GM18508 (cell line): ENCODE data around the gene ZIM2.

Experiments
- ATAC-seq: cut with Tn5 transposase; IDR thresholded peaks from one replicate; pipeline ENCODE4 v1.9.1; 2021; ENCODE audit warnings: moderate number of reproducible peaks; ENCODE audit not compliant: insufficient read depth, unreplicated experiment

Gene ZIM2

GRCh38 chr19:56813531-56813930 lies 27.0 kb downstream of the ZIM2 start:
- ATAC-seq = no peak

GRCh38 chr19:56811480-56811879 lies 29.0 kb downstream of the ZIM2 start:
- ATAC-seq = no peak

- no peak for ATAC-seq
Measured at GRCh38 chr19:56810260-56810659, 30.3 kb downstream of the ZIM2 start.

DNA sequence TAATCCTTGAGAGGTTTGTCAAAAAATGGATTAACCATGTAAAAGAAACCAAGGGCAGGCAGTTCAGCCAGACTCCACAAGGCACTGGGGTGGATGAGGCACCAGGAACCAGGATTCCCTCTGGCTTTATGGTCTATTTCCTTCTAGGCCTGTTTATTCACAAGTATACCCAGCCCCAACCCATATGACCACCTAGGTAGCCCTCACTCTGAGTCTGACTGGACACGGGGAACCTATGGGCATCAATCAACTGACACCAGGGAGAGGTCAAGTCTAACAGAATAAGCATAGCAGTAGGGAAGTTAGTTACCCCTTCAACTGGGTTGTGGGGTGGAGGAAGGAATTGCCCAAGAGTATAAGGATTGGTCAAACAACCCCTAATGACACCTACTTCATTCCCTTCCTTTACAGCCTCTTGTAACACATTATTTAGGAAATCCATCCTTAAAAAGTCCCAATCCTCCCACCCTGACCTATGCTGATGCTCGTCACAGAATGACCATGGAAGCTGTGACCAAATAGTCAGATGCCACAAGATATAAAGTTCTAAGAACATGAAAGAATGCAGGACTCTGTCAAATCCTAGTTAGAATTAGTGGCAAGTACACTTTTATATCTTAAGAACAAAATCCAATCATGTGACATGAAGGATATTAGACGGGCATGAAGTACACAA lies 31.7 kb downstream of the ZIM2 start:
- ATAC-seq = no peak

DNA sequence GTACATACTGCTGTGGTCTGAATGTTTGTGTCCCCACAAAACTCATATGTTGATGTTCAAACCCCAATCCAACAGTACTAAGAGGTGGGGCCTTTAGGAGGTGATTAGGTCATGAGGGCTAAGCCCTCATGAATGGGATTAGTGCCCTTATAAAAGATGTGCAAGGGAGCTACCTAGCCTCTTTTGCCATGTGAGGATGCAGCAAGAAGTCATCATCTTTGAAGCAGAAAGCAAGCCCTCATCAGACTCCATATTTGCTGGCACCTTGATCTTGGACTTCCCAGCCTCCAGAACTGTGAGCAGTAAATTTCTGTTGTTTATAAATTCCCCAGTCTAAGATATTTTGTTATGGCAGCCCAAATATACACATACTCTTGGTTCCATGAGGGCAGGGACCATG lies 33.9 kb downstream of the ZIM2 start:
- ATAC-seq = no peak

- ATAC-seq = no peak
Measured at GRCh38 chr19:56778351-56778750, 62.2 kb downstream of the ZIM2 start.

GRCh38 chr19:56769650-56770049 lies 70.9 kb downstream of the ZIM2 start:
- no peak for ATAC-seq

DNA sequence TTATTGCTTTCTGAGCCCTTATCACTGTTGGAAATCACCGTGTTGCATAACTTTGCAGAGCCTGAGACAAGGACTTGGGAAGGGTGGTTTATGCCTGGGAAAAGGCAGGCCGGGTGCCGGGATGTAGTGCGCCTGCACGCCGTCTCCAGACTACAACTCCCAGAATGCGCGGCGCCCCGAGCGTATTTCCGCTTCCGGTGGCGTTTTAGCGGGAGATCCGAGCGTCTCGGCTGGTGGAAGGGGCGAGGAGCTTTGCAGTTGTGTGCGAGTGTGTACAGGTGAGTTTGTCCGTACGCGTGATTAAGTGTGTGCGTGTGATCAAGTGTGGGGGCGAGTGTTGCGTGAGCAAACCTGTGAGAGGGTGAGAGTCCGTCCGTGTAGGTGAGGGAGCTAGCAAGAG lies 75.4 kb downstream of the ZIM2 start:
- no peak for ATAC-seq

DNA sequence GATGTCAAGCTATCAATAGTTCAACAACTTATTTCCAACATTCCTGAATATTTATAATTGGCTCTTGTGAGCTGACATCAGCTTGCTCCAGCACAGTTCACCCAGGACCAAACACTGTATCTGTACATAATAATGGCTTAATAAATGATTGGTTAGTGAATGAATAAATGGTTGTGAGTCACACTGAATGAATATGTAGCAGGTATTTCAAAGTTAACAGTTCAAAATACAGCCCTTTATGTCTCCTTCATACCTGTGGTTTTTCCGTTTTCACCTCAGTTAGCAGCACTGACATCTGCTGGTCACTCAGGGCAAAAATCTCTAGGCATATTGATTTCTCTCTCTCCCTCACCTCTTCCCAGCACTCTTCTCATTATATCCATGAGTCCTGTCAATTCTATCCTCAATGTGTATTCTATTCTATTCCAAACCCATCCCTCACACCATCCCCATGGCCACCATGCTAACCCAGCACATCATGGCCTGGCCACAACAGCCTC lies 76.3 kb downstream of the ZIM2 start:
- no peak for ATAC-seq

DNA sequence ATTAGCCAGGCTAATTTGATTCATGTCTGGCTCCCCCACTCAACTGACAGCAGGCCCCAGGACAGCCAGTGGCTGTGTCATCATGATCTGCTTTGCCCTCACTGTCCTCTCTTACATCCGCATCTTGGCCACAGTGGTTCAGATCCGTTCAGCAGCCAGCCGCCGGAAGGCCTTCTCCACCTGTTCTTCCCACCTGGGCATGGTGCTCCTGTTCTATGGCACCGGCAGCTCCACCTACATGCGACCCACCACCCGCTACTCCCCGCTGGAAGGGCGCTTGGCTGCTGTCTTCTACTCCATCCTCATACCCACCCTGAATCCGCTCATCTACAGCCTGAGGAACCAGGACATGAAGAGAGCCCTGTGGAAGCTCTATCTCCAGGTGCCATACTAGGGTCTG lies 79.7 kb downstream of the ZIM2 start:
- no peak for ATAC-seq

DNA sequence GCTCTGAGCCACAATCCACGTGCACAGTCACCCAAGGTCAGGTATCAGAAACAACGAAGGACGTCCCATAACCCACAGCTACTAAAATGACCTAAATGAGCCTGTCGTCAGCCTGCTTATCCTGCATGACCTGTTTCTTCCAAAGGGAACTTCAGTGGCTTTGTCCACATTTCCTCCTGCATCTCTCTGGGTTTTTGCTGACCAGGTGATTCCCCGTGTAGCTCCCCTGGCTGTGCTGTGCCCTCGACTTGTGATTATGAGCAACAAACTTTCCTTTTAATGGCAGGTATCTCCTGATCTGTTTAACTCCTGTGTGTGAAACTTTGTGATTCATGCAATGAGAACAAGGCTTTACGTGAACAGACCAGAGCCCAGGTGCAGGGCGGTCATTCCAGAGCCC lies 81.0 kb downstream of the ZIM2 start:
- ATAC-seq = no peak

- no peak for ATAC-seq
Measured at GRCh38 chr19:56751078-56751489, 89.4 kb downstream of the ZIM2 start.

- no peak for ATAC-seq
Measured at GRCh38 chr19:56750658-56751057, 89.9 kb downstream of the ZIM2 start.

GRCh38 chr19:56748378-56748777 lies 92.1 kb downstream of the ZIM2 start:
- ATAC-seq = no peak

GRCh38 chr19:56746367-56746766 lies 94.2 kb downstream of the ZIM2 start:
- ATAC-seq = no peak

GRCh38 chr19:56740501-56740900 lies 100.0 kb downstream of the ZIM2 start:
- no peak for ATAC-seq

DNA sequence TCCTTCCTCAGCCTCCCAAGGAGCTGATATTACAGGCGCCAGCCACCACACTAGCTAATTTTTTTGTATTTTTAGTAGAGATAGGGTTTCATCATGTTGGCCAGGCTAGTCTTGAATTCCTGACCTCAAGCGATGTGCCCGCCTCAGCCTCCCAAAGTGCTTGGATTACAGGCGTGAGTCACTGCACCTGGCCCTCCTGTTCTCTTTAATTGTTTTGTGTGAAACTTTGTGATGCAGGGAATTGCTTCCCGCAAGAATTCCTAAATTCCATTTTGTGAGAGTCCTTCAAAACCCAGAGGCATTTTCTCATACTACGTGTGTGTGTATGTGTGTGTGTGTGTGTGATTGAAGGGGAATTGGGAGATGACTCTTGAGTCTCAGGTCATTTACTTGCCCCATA lies 104.0 kb downstream of the ZIM2 start:
- ATAC-seq = no peak

DNA sequence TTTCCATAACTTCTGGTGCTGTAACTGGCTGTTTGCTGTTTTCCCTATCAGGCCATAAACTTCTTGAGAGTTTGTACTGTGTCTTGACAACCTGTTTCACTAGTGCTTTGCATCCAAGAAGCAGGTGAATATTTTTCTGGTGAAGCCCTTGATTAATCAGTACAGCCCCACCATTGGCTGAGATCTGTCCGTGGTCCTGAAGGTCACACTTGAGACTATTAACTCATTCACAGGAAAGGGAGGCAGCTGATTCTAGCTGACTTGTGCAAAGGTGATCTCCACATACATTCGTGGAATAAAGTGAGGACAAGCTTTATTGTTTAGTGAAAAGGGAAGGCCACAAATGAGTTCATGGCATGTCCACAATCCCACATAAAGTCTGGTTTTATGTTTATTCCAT lies 107.5 kb downstream of the ZIM2 start:
- ATAC-seq = no peak

DNA sequence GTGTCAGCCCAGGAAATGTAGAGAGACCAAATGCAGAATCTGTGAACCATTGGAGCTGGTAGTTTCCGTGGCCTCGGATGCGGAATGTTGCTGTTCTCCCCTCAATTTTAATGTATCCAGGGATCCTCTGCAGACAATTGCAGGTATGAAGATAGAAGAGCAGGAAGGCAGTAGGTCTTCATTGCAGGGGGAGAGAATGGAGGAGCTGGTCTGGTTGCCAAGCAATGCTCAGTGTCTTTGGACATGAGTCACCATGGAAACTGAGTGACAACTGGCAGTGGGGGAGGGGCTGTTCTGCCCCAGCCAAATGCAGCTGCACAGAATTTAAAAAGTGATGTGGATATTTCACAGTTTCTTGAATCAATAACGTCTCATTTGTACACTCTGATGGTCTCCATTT lies 112.8 kb downstream of the ZIM2 start:
- no peak for ATAC-seq

GRCh38 chr19:56725829-56726424 lies 114.6 kb downstream of the ZIM2 start:
- no peak for ATAC-seq
